Stimulated activated CD4-positive, alpha-beta T cell treated with anti-CD3 and anti-CD28 coated beads, Interleukin-15, amount 100 ng/mL, for 48 hours (primary cell): ENCODE results near the gene NCOR2.

Source experiments
- DNase-seq, 2 donors: peaks; one replicate each; pipeline ENCODE4 v3.0.0-alpha.2; 2020; ENCODE audit warnings: low read depth in 2 of 2

The NCOR2 gene

DNA sequence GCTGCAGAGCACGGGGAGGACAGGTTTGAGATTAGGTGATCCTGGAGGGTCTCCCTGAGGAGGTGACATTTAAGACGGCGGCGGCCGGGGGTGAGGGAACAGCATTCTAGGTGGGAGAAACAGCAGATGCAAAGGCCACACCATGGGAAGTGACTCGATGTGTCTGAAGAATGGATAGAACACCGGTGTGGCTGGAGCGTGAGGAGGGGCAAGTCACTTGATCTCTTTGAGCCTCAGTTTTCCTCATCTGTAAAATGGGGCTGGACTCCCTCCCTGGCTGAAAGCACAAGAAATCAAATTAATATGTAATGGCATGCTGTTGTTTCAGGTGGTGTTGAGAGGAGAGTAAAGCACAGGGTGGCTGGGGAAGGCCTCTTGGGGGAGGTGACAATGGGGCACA, 10.0 kb upstream of the NCOR2 start:
- no peak for DNase-seq

DNA sequence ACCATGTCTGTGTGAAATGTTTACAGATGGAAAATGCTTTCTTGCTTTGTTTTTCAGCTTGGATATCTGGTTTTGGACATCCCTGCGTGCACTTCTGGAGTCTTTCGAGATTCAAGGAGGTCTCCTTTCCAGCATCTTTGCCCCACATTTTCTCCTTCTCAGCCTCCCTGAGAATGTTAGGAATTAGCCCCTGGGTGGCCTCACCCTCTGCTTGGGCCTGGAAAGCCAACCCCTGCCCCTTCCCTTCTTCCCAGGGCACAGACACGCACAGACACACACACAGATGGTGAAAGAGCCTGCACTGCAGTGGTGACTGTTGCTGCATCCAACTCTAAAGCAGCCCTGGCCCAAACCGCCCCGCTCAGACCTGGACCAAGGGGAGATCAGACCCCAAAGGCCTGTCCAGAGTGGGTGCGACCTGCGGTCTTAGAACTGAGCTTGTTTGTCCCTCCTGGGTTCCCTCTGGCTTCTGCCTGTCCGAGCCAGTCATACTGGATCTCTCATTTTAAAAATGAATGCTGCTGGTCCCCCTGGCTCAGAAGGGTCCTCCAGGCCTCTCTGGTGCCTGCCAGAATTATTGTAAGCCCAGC, 8.7 kb upstream of the NCOR2 start:
- DNase-seq: no peak

DNA sequence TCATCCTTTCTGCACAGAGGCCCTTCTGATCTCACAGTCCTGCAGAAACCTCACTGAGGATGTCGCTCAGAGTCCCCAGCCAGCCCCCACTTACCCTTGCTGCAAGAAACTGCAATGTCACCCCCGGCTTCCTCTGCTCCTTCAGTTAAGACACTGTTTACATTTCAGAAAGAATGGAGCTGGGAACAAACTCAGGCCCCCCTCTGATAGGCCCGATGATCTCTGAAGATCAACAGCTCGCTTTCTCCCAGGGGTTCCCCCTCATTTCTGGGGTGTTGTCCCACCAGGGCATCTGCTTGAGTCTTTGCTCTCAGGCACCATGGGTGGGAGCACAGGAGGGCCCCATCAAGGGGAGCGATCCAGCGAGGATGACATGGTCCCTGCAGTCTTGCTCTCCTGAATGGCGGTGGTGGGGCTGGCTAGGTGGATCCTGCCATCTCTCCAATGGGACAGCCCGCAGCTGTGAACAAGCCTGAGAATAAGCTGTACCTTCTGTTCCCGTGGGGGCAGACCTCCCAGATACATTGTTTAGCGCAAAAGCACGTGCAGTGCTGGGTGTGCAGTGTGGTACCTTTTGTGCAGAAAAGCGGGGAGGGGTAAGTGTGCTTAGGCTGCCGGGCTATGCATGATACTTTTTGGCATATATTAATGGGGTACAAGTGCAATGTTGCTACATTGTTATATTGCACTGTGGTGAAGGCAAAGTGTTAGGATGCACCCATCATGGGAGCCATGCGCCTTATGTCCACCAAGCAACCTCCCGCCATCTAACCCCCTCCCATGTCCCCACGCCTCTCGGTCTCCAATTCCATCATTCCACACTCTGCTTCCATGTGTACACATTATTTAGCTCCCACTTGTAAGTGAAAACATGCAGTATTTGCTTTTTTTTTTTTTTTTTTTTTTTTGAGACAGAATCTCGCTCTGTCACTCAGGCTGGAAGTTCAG, 6.7 kb upstream of the NCOR2 start:
- no peak for DNase-seq

DNA sequence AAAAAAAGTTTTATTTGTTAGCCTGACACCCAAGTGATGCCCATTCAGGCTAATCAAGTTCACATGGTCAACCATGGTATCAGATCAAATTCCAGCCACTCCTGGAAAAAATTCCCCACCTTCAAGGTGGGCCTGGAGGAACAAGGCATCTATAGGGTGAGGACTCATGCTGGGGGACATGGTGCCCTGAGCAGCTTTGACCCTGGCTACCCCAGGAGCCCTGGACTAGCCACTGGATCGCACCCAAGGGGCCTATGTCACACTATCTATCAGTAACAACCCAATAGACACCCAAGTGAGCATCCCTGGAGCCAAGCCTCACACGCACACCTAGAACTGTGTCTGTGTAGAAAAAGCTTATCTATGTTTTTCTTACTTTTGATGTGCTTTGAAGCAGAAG, 4.1 kb upstream of the NCOR2 start:
- no peak for DNase-seq

DNA sequence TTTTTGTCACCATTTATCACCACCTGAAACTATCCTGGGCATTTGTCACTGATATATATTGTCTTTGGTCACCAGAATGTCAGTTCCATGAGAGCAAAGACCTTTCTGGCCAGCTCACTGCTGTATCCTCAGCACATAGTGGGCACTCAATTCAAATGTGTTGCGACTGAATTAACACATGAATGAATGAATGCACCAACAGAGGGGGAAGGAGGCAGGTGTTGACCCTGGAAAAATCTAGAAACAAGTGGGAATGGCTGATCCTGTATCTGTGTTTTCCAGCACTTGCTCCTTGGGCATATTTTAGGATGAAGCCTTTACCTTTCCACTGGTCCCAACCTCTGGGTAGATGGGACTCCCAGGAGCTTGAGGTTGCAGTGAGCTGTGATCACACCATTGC, 3.4 kb upstream of the NCOR2 start:
- DNase-seq: no peak

DNA sequence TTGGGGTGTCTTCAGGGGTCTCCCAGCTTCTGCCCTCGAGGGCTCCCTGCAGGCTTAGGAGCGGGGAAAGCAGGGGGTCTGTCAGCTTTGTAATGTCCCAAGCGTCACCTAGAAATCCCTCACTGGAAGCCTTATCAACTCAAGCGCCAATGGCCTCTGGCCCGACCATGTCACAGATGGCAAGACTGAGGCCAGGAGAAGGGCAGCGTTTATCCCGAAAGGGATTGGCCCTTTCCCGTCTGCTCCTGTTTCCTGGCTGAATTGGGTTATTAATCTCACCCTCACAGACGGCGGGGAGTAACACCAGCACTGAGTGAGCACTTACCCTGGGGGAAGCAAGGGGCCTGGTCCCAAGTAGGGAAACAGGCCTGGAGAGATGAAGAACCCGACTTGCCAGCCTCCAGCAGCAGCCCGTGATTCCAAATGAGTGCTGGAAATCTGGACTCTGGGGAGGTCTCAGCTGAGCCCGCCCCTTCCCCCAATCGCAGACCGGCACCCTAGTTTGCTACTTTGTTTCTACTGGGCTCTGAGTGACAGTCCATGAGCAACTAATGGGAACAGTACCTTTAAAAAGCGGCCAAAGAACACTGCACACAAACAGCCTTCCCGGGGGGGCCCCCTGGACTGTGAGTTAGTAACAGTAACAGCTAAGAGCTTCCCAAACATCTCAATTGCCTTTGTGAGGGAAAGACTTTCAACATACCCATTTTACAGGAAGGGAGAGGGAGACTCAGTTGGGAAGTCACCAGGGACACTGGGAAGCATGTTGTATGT, 2.1 kb upstream of the NCOR2 start:
- no peak for DNase-seq

DNA sequence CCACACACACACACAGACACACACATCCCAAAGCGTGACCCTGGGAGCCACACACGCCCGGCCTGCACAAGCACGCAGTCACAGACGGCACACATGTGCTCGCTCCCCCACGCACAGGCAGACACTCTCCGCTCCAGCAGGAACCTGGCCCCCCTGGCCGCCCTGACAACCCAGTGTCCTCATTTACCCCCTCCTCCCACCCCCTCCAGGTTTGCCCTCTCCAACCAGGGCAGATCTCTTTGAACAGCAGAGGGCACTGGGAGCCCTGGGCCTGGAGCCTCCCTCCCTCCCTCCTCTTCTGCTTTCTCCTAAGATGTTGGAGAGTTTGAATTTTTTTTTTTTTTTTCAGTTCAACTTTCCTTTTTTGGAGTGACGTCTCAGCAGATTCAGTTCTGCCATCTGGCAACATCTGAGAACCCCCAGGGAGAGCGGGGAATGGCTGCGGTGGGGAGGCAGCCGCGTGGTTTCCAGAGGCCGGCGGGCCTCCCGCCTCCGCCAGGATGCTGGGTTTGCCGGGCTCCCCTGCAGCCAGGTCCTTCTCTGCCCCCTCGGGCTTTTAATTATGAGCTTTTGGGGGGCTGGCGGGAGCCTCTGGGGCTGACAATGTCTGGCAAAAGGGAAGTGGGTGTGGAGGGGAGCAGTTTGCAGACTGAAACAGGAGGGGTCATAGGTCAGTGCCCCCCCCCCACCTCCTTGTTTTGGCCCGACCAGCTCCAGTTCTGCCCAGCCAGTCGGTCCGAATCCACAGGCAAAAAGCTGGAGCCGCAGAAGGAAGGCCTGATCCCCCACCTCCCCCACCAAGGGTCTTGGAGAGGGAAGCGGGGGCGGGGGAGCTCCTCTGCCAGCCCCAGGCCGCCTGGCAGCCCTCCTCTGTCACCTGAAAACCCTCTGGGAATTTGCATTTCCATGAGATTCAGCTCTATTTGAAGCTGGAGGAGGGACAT, 1.3 kb upstream of the NCOR2 start:
- no peak for DNase-seq

DNA sequence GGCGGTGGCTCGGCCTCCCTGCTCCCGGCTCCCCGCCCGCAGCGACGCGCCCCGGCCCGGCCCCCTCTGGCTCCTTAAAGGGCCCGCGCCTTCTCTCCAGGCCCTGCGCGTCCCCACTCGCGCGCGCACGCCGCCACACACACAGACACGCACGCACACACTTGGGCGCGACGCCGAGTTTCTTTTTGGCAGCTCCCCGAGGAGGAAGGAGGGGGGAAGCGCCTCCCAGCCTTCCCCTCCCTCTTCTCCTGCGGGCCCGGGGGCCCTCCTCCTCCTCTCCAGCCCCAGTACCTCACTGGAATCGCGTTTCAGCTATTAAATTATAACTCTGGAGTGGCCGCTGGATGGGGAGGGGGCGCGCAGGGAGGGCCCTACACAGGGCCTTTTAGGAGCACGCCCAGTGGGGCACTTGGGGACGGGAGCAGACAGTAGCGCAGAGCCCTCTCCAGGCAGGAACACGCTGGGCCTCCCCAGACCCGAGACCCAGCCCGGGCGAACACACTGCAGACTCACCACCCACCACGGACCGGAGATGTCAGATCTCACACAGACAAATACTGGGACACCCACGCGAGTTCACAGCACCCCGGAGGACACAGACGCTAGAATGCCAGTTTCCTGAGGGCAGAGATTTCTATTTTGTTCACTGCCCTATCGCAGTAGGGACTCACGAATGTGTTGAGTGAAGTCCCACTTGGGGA, 411 bp upstream of the NCOR2 start:
- peak; percentile 60 to 69 for DNase-seq

DNA sequence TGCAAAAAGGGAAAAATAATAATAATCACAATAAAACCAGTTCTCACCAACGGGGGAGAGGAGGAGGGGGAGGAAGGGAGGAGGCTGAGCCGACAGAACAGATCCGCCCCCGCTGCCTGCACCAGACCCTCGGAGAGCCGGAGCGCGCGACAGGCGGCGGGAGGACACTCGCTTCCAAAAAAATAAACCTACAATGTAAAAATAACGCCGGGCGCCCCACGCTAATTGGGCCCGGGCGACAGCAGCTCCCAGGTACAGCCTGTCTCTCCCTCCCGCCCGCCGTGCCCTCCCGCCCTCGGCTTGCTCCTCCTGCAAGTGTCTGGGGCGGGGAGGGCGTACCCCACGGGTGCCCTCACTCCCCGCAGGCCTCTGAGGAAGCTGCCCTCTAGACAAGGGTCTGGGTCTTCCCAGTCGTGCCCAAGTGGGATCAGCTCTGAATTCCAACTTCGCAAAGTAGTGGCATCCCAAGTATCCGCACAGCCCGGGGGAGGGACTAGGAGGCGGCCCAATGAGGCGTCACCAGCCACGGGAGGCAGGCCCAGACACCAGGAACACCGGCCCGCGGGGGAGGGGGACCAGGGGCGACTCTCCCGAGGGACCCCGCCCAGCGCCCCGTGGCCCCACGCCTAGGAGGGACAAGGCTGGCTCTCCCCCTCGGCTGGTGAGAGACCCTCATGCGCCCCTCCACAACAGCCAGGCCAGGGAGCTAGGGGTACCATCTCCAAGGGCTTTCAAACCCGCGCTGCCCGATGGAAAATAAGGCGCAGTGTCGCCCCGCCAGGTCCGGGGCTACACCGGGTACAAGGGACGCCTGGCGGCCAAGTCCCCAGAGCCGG, 1.0 kb downstream of the NCOR2 start:
- peak; percentile 40 to 51 for DNase-seq

DNA sequence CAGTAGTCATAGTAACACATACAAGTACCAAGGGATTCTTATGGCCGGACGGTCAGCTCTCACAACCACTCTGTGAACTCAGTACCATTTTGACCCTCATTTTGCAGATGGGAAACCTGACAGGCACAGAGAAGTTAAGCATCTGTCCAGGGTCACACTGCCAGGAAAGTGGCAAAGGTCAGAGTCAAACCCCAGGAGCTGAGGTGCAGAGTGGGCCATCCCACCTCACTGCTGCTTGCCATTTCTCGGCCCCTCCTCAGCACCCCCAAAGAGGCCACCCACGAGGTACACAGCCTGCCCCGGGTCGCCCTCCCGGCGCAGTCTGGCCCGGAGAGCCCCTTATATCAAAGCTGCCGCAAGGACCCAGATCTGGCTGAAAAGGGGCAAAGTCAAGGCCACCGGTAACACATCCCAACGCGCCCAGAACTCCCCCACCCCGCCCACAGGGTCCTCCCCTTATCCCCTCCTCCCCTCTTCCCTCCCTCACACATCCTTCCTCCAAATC, 1.7 kb downstream of the NCOR2 start:
- no peak for DNase-seq

DNA sequence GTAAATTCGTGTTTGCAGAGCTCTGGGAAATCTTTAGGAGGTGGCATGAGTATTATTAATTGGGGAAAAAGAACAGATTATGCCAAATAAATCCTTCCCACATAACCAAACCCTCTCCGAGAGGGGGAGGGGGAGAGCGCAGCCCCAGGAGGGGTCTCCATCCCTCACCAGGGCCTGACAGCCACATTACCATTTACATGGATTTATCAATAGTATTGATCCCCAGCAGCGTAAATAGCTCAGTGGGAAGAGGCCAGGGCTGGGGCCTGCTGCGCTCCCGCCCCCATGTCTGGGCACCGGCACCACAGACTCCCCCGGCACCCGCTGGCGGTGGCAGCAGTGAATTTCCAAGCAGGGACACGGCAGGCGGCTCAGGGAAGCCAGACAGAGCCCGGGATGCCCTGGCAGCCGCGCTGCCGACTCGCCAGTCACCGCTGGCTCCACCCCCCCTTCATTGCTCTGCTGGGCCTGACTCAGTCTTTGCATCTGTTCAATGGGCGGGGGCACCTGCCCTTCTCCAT, 2.4 kb downstream of the NCOR2 start:
- DNase-seq: no peak

DNA sequence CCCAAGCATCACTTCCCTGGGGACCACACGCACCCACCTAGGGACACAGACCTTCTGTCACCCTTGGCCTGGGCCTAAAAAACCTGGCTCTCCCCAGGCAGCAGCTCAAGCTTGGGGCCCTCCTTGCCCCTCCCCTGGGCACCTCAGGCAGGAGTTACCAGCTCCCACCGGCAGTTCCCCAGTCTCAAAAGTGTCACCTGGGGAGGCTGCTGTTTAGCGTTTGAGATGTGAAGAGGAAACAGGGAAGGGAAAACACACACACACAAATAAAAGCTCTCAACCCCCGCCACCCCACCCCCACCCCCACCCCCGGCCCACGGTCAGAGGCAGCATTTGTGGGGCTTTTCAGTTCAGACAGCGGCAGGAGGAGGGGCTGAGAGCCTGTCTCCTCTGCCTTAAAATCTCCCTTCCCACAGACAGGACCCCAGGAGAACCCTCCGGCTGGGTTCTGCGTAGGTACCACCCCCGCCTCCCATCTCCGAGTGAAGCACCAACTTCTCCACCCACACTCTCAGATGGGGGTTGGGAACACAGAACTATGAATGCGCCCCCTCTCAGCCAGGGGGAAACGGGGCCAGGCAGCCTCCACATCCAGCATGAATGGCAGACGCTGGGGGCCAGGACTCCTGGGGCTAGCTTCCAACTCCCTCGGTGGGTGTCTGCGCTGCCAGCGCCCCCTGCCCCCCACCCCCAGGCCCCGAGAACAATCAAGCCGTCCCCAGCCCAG, 3.0 kb downstream of the NCOR2 start:
- DNase-seq: no peak

DNA sequence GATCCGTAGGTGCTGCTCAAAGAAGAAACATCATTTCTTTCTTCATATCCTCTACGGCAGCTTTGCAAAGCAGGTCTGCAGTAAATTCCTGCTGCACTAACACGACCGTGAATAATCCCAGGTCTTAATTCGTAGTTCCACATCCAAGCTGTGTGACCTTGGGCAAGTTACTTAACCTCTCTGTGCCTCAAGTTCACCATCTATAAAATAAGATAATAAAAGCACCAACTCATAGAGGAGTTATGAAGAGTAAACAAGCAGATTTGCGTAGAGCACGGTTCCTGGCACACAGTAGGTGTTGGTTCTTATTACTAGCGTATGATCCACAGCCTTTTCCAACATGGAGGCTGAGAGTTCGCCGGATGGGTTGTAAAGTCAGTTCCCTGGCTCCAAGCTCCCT, 3.6 kb downstream of the NCOR2 start:
- DNase-seq: no peak

DNA sequence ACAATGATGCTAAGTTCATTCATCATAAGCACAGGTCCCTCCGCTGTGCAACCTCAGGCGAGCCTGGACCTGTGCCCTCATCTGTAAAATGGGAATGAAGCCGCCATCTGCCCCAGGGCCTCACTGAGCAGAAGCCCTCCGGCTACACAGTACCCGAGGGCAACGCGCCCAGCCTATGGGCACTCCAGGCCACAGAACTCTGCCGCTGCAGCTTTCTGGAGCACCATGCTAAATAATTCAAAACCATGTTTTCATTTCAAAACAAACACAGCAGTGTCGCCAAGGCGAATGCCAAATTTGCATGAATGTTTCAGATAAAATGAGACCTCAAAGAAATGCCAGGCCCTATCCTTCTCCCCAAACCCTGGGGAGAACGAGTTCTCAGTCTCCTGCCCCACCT, 4.0 kb downstream of the NCOR2 start:
- DNase-seq: no peak

DNA sequence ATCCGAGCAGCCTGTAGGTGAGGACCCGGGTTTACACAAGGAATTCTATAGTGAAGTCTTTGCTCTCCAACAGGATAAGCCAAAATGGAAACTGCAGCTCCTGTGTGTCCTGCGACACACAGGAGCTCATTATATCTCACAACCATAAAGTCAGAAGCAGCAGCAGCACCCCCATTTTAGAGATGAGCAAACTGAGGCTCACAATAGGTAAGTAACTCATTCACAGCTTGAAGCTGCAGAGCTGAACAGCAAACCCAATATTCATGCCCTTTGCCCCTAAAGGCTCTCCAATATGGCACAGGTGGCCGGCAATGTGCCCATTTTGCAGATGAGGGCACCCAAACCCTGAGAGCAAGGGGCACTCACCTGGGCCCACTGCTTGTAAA, 4.6 kb downstream of the NCOR2 start:
- DNase-seq: no peak

DNA sequence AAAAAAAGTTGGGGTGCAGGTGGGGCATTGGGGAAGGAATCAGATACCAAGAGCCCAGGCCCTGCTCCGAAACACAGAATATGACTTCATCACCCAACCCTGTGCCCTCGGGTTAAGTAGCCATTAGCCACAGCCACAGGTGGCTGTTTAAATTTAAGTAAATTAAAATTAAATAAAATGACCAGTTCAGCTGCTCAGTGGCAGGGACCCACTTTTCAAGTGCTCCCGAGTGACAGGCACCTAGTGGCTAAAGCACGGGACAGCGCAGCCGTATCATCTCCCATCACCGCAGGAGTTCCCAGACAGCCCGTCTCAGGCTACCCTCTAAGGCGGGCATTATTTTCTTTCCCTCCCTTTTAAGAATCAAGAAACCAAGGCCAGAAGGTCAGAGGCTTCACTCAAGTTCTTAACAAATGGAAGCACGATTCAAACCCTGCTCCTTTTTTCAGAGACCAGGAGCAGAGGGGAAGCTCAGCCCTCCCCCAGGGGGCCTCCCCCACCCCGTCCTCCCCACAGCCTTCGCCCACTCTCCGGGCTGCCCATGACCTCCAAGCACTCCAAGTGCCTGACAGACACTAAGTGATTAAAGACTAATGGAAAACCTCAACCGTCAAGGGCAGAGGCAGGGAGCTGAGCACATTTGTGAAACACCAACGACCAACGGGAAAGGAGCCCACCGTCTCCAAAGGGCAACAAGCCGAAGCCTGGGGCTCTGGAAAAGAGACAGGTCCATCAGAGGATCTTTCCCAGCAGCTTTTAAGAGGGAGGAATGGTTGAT, 5.2 kb downstream of the NCOR2 start:
- no peak for DNase-seq

DNA sequence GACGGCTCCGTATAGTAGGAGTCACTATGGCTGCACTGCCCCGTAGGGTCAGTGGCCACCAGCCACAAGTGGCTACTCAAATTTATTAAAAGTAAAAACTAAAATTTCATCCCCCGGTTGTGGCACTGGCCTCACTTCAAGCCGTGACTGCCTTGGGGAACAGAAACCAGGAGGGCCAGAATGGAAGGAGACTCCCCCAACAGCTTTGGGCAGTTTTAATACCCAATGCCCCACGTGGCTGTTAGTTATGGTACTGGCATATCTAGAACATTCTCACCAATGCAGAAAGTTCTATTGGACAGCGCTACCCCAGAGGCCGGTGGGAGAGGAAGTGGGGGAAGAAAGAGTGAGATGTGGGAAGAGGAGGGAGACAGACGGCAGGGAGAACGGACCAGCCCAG, 6.2 kb downstream of the NCOR2 start:
- DNase-seq: no peak
